Activated T-helper 1 cell treated with anti-CD3 and anti-CD28 coated beads, Interleukin-12 subunit alpha, Interleukin-12 subunit beta, Interleukin-2, Interleukin-4 antibody, amounts not matched to agents 30 ng/mL and 10 ng/mL and 1 ng/mL, durations not matched to agents 14 hours and 24 hours and 36 hours (primary cell): ENCODE results near the gene CEPT1. TPM values are rescaled to one million over a fixed set of nuclear protein-coding genes. Genes with fewer than 3 reads are reported as not detected.

ENCODE experiments used
- total RNA-seq: library from RNA; stranded (reverse); gene quantifications from 2 replicates; pipeline ENCODE4 v1.2.3, GENCODE V29; 2022

CEPT1 gene
- total RNA-seq, 1 donor from 2014 or later: 37.3 TPM

Other genes starting within 250 kb of the CEPT1 start
- gene LRIF1, start 176.3 kb upstream of the CEPT1 start, total RNA-seq: 13.8 and 14.8 TPM in 2 replicates
- gene DRAM2, start 130 bp upstream of the CEPT1 start, total RNA-seq: 24.0 and 26.6 TPM in 2 replicates
- gene DENND2D, start 60.4 kb downstream of the CEPT1 start, total RNA-seq: 205 and 206 TPM in 2 replicates
- 2.8 and 4.0 TPM in 2 replicates for gene CHI3L2, start 87.5 kb downstream of the CEPT1 start, total RNA-seq
- not detected in 2 replicates for gene CHIA, start 150.6 kb downstream of the CEPT1 start, total RNA-seq